HTR-8/SVneo (cell line): ENCODE measurements around the gene ZDHHC8.

ENCODE experiments used
- DNase-seq: peaks from one replicate; pipeline ENCODE4 v3.0.0; 2011; ENCODE audit warnings: low spot score, mixed read lengths; ENCODE audit not compliant: insufficient read length
- FAIRE-seq: peaks from 2 replicates; lab custom pipeline; 2011; peaks lifted over from hg19 to GRCh38; lab: Jason Lieb, UNC

ZDHHC8 gene

GRCh38 chr22:20187777-20188566 is 56.4 kb downstream of the ZDHHC8 start:
- DNase-seq, result no peak
- no peak for FAIRE-seq

DNA sequence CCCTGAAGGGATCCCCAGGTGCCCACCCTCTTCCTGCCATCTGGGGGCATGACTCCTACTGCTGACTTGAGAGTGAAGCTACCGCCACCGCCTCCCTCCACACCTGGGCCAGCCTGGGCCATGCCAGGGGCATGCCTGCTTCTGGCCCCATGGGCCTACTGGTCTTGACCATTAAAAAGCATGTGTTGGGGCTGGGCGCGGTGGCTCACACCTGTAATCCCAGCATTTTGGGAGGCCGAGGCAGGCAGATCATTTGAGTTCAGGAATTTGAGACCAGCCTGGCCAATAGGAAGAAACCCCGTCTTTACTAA is 56.9 kb downstream of the ZDHHC8 start:
- DNase-seq (no peak), FAIRE-seq (no peak)

GRCh38 chr22:20191000-20191515 is 59.5 kb downstream of the ZDHHC8 start:
- DNase-seq (no peak), FAIRE-seq (no peak)

DNA sequence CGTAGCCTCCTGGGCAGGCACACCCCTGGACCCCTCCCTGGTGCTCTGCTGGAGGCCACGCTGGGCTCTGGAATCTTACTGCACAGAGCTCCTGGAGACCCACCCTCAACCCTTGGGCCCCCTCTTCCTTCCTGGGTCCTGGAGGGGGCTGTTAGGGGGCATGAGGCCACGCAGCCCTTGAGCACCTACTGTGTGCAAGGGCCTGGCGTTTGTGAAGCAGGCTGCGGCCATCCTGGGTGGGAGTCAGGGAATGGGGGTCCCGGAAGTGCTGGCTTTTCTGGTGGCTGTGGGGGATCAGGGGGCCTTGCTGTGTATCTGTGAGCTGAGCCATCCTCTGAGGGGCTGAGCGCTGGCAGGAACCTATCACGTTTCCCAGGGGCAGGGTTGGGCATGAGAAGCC is 60.2 kb downstream of the ZDHHC8 start:
- DNase-seq (no peak), FAIRE-seq (no peak)

DNA sequence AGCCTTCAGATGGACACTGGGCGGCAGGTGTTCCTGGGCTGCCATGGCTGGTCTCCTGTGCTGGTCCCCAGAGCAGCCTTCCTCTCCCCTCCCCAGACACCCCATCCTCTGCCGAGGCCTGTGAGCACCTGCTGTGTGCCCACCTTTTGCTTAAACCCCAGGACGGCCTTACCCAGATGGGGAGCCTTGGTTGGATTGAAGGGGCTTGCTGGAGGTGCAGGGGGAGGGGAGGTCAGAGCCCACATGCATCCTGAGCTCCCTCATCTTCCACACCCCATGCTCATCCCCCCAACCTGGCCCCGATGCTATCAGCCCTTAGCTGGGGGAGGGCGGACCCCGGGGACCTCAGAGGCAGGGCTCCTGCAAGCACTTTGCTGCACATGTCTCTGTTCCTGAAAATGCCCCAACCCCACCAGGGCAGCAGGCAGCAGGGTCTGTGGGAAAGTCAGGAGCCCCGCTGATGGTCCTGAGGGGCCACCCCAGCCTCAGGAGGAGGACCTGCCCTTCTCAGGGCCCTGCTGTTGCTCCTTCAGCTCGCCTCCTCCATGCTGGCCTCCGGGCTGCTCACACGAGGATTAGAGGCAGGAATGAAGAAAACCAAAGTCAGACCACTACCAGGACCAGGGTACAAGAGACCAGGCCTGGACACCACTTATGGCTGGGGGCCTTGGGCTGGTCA is 60.8 kb downstream of the ZDHHC8 start:
- FAIRE-seq (no peak), DNase-seq (no peak)

DNA sequence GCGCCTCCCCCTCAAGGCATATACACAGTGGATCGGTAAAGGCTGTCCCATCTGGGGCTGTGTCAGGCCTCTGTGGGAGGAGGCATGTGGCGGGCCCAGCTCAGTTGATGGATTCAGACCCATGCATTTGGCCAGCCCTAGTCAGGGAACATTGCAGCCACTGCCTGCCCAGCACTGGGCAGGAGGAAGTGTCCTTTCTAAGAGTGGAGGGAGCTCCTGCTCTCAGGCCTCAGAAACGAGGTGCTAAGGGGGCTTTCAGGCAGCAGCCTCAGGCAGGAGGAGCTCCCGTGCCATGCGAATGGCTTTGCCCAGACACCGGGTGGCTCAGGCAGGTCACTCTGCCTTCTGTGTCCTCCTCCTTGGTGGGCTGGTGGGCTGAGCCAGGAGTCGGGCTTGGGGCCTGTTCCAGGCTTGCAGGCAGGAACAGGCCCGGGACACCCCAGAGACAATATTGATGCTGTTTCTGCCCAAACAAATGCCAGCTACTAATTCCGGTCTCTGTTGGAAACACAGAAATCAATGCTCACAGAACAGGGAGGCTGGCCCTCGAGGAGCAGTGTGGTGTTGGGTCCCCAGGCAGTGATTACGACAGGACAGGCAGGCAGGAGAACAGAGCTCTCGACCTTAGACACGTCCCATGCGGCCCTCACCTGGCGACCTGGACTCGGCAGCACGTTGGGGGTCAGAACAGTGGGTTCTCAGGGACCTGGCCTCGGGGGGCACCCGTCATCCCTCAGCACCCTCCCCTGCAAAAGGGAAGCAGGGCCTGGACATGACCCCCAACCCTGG is 61.6 kb downstream of the ZDHHC8 start:
- FAIRE-seq, result peak; percentile 13
- DNase-seq, result no peak

DNA sequence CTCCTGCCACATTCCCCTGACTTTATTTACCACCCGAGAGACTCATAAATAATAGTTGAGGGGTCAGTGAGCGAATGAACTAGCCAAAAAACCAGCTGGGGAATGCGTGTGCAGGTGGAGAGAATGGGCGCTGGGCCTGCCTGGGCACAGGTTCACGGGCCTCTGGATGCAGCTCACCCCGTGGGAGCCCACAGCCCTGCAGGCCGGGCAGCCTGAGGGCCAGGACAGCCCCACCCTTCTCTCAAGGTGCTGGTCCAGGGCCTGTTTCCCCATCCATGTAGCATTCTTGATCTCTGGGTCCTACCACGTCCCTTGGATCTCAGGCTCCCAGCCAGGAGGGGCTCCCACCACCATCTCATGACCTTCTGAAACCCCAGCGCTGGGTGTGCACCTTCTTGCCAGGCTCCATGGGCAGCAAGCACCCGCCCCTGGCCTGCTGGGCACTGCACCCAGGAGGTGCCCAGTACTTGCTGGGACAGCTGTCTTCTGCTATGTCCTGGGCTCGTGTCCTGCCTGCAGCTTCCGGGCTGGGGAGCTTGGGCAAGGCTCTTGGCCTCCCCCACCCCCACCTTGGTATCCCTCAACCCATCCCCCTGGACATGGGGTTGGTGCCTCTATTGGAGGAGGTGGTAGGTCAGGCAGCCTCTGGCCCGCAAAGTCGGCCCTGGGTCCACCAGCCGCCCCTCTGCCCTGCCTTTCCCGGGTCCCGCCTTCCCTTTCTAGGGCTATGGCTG is 62.3 kb downstream of the ZDHHC8 start:
- DNase-seq (no peak), FAIRE-seq (no peak)

DNA sequence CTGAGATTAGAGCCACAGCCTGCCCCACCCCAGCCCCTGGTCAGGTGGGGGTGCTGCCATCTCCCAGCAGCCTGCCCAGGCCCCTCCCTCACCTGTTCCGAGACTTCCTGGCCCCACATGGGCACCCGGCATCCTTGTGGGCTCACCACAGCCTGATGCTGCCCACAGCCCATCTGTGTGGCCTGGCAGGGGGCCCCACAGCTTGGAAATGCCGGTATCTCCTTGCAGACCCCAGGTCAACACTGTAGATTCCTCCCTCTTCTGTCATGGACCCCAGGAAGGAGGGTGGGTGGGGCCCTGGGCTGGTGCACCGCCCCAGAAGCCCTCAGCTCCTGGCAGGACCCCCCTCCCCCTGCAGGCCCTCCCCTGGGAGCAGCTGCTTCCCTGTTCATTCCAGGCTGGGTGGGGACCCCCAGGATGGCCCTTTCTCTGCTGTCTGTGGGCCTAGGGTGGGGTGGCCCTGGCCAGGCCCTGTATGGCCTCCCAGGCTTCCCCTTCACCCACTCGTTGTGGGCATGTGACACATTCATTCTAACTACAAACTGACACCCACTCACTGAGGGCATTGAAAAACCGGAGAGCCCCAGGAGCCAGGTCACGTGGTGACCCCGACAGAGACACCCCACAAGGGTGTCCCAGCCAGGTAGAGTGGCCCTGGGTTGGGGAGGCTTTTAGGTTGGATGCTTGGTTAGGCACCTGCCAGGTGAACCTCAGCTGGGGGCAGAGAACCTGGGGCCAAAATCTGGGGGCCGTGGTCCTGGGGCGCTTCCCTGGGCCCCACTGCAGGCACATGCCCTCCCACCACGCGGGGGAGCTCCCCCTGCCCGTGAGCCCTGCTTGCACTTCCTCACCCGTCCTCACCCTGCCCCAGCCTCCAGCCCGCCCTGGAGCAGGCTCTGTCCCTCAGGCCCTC is 63.3 kb downstream of the ZDHHC8 start:
- no peak for FAIRE-seq
- no peak for DNase-seq

DNA sequence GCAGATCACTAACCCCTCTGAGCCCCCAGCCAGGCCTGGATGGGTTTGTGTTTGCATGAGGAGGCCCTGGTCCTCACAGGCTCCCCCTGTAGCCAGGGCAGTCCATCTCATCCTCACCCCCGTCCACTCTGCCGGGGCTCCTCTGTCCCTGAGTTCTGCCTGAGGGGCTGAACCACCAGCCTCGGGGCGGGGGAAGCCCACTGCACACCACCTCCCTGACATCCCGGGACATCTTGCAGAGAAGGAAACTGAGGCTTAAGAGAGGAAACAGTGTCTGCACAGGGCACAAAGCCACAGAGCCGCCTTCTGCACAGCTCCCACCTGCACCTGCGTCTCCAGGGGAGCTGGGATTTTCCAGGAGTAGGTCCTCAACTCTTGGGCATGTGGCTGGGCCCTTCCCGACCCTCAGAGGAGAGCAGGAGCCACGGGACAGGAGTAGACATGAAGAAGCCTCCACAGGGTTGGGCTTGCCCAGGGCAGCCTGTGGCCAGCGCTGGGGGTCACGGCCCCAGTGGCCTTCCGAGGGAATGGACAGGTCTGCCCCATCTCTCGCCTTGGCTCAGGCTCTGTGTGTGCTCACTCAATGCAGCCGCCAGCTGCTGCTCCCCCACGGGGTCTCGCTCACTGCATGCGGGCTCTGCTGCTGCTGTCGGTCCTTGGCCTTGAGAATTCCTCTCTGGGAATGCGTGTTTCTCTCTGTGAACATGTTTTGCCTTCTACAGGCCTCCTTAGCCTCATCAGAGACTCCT is 64.7 kb downstream of the ZDHHC8 start:
- FAIRE-seq (no peak), DNase-seq (no peak)
